ENCODE measurements around the gene MAPK6.
A peak's percentile ranks its signal among the peaks of the same experiment; 100 is the strongest.

GRCh38 chr15:51971375-51972133 is 47.5 kb upstream of the MAPK6 start, which contains the start of gene LEO1:
- peak; percentile 20 to 63 (median 36) for TF ChIP-seq CTCF (IDR thresholded peaks at IDR 0.05)
- TF ChIP-seq POLR2A (IDR thresholded peaks at IDR 0.05) = peak; percentile 72

All from transverse colon (tissue), 3 donors.